ENCODE results near the gene FOXL3.

Gene FOXL3

GRCh38 chr7:307970-308369, 18.0 kb downstream of the FOXL3 start:
- no peak overlapping the region for H3K9ac ChIP-seq
- no peaks in the 10 kb centered on the region for H3K4me1 ChIP-seq
- H3K9me3 ChIP-seq (ENCODE audit: control insufficient read depth, low read length): no peaks in the 10 kb centered on the region
- no peak overlapping the region for H3K4me2 ChIP-seq (ENCODE audit: low read length)
- TF ChIP-seq CTCF (IDR thresholded peaks at IDR 0.05): no peak
- H3K36me3 ChIP-seq (ENCODE audit: control insufficient read depth, insufficient read depth, low read length): no peaks in the 10 kb centered on the region
- H3K79me2 ChIP-seq: no peaks in the 10 kb centered on the region
- no peak overlapping the region for H3K4me3 ChIP-seq (ENCODE audit: low read depth, low read length)
- H3K27ac ChIP-seq: no peak overlapping the region
- H2AFZ ChIP-seq: no peak overlapping the region
- no peaks in the 10 kb centered on the region for H3K27me3 ChIP-seq (ENCODE audit: control insufficient read depth, insufficient read depth, low read length)

GRCh38 chr7:309586-310228, 19.7 kb downstream of the FOXL3 start:
- no peak for TF ChIP-seq CTCF (IDR thresholded peaks at IDR 0.05)
- H3K9me3 ChIP-seq (ENCODE audit: control insufficient read depth, low read length): no peaks in the 10 kb centered on the region
- no peaks in the 10 kb centered on the region for H3K36me3 ChIP-seq (ENCODE audit: control insufficient read depth, insufficient read depth, low read length)

GRCh38 chr7:311131-311680, 21.2 kb downstream of the FOXL3 start:
- Histone ChIP-seq H2AFZ (no peak overlapping the region), H3K27ac (no peak overlapping the region), H3K4me1 (no peaks in the 10 kb centered on the region), H3K36me3 (ENCODE audit: control insufficient read depth, insufficient read depth, low read length) (no peaks in the 10 kb centered on the region), H3K9me3 (ENCODE audit: control insufficient read depth, low read length) (no peaks in the 10 kb centered on the region), H3K79me2 (no peaks in the 10 kb centered on the region), H3K4me3 (ENCODE audit: low read depth, low read length) (no peak overlapping the region), H3K27me3 (ENCODE audit: control insufficient read depth, insufficient read depth, low read length) (peaks cover 3% of the 10 kb centered on the region), H3K9ac (no peak overlapping the region), H3K4me2 (ENCODE audit: low read length) (no peak overlapping the region)
- TF ChIP-seq CTCF (IDR thresholded peaks at IDR 0.05): no peak

More at GRCh38 chr7:309586-310228, 19.7 kb downstream of the FOXL3 start:
- H3K4me1 ChIP-seq: no peaks in the 10 kb centered on the region
- H3K27me3 ChIP-seq (ENCODE audit: control insufficient read depth, insufficient read depth, low read length): no peaks in the 10 kb centered on the region
- H3K4me3 ChIP-seq (ENCODE audit: low read depth, low read length): no peak overlapping the region
- no peak overlapping the region for H3K4me2 ChIP-seq (ENCODE audit: low read length)
- no peaks in the 10 kb centered on the region for H3K79me2 ChIP-seq
- no peak overlapping the region for H3K9ac ChIP-seq
- no peak overlapping the region for H3K27ac ChIP-seq
- no peak overlapping the region for H2AFZ ChIP-seq

GRCh38 chr7:311796-312195, 21.8 kb downstream of the FOXL3 start:
- TF ChIP-seq CTCF (IDR thresholded peaks at IDR 0.05): no peak
- Histone ChIP-seq H3K27ac (no peak overlapping the region), H3K27me3 (ENCODE audit: control insufficient read depth, insufficient read depth, low read length) (peaks cover 3% of the 10 kb centered on the region), H2AFZ (no peak overlapping the region), H3K4me1 (no peaks in the 10 kb centered on the region), H3K4me2 (ENCODE audit: low read length) (no peak overlapping the region), H3K9me3 (ENCODE audit: control insufficient read depth, low read length) (no peaks in the 10 kb centered on the region), H3K4me3 (ENCODE audit: low read depth, low read length) (no peak overlapping the region), H3K79me2 (no peaks in the 10 kb centered on the region), H3K9ac (no peak overlapping the region), H3K36me3 (ENCODE audit: control insufficient read depth, insufficient read depth, low read length) (no peaks in the 10 kb centered on the region)

- Histone ChIP-seq H3K36me3 (ENCODE audit: control insufficient read depth, insufficient read depth, low read length) (no peaks in the 10 kb centered on the region), H3K9me3 (ENCODE audit: control insufficient read depth, low read length) (no peaks in the 10 kb centered on the region), H3K27me3 (ENCODE audit: control insufficient read depth, insufficient read depth, low read length) (peaks cover 3% of the 10 kb centered on the region), H3K79me2 (no peaks in the 10 kb centered on the region), H3K4me3 (ENCODE audit: low read depth, low read length) (no peak overlapping the region), H3K9ac (no peak overlapping the region), H3K4me2 (ENCODE audit: low read length) (no peak overlapping the region), H3K4me1 (no peaks in the 10 kb centered on the region), H3K27ac (no peak overlapping the region), H2AFZ (no peak overlapping the region)
- TF ChIP-seq CTCF (IDR thresholded peaks at IDR 0.05): no peak
These were observed 22.5 kb downstream of the FOXL3 start for GRCh38 chr7:312424-312823.
